Vagina (tissue), 2 donors: ENCODE data around the gene ZDHHC11. TPM values are rescaled to one million over a fixed set of nuclear protein-coding genes. Genes with fewer than 3 reads are reported as not detected.
"Not testable (repeated sequence)": the region's sequence is repeated elsewhere in the genome, so short reads cannot be mapped to it uniquely, and the experiment has no call there.

ENCODE experiments used
- DNase-seq, 2 donors: peaks; one replicate each; pipeline ENCODE4 v3.0.0-alpha.2; 2017; ENCODE audit errors: extremely low spot score in 2 of 2
- H3K27ac ChIP-seq: fragments of 200-600 bp; sonication (generic); one replicate; pipeline ENCODE4 v1.5.1; 2019
- H3K27me3 ChIP-seq: fragments of 200-600 bp; sonication (generic); one replicate; pipeline ENCODE4 v1.5.1; 2019
- H3K36me3 ChIP-seq, 2 donors: fragments of 200-600 bp; sonication (generic); one replicate each; pipeline ENCODE4 v1.5.1; 2017 to 2019
- H3K4me1 ChIP-seq: fragments of 200-600 bp; sonication (generic); one replicate; pipeline ENCODE4 v1.5.1; 2019
- H3K4me3 ChIP-seq, 2 donors: fragments of 200-600 bp; sonication (generic); 1 replicate in 1 of 2; 2 replicates in 1 of 2; pipeline ENCODE4 v1.5.1; 2016 to 2019
- H3K9me3 ChIP-seq: fragments of 200-600 bp; sonication (generic); one replicate; pipeline ENCODE4 v1.5.1; 2019
- POLR2A ChIP-seq, 2 donors: fragments of 450-650 bp; IDR thresholded peaks; one replicate each; pipeline ENCODE4 v1.6.1; 2017; ENCODE audit warnings: antibody characterized with exemption in 2 of 2, mild to moderate bottlenecking in 2 of 2, moderate library complexity in 2 of 2
- POLR2AphosphoS5 ChIP-seq, 2 donors: sonication (generic); formaldehyde crosslinking; IDR thresholded peaks; one replicate each; pipeline ENCODE4 v1.9.0; 2017; ENCODE audit warnings: antibody characterized with exemption in 2 of 2, mild to moderate bottlenecking in 2 of 2, low read depth in 1 of 2; ENCODE audit not compliant: insufficient read depth in 1 of 2
- intact Hi-C: fragments of 100-400 bp; cut with DNase I; formaldehyde crosslinking; loops from one replicate; pipeline ENCODE4 v1.15.1; 2023
- total RNA-seq: library from RNA; depleted of rRNA; stranded (reverse); fragments of >200 nt; gene quantifications from one replicate; pipeline ENCODE4 v1.2.3, GENCODE V29; 2016
- TF ChIP-seq, protein P1 (sequence below), 3 experiments: fragments of 450-650 bp in 2 of 3; fragments of 200-600 bp in 1 of 3; sonication (generic) in 1 of 3; IDR thresholded peaks; one replicate each; pipeline ENCODE4 v1.5.1; 2017 to 2019; ENCODE audit warnings: antibody characterized with exemption in 3 of 3, mild to moderate bottlenecking in 2 of 3, moderate library complexity in 2 of 3

The ZDHHC11 gene
- total RNA-seq, 1 donor from 2014 or later: 5.6 TPM

DNA sequence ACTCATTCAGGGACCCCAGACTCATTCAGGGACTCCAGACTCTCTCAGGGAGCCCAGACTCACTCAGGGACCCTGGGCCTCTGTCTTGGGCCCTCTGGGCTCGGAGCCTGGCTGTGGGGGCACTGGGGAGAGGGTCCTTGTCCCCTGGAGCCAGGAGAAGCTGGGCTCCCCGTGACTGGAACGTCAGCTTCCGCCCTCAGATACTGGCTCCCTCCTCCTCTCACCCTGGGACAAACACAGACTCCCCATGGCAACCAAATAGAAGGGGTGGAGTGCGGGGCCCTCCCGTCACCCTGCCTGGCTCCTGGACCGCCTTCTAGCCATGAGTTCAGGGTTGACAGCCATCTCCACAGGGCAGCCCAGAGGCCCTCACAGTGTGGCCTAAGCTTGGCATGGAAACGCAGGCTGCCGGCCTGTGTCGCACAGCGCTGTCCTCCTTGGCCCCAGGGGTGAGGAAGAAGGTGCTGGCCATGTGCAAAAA lies 93.9 kb downstream of the ZDHHC11 start:
- Histone ChIP-seq H3K4me1 (peaks cover 31% of the 10 kb centered on the region), H3K36me3 (no peaks in the 10 kb centered on the region), H3K4me3 (no peak overlapping the region), H3K27me3 (no peaks in the 10 kb centered on the region), H3K9me3 (no peaks in the 10 kb centered on the region), H3K27ac (no peak overlapping the region)
- peak in 1 of 2 donors; percentile 80 for DNase-seq
- intact Hi-C loops: no loop called here
- no peak for TF ChIP-seq POLR2AphosphoS5 (IDR thresholded peaks at IDR 0.05; ENCODE audit: insufficient read depth in 1 of 2, low read depth in 1 of 2)
- TF ChIP-seq, protein P1, sequence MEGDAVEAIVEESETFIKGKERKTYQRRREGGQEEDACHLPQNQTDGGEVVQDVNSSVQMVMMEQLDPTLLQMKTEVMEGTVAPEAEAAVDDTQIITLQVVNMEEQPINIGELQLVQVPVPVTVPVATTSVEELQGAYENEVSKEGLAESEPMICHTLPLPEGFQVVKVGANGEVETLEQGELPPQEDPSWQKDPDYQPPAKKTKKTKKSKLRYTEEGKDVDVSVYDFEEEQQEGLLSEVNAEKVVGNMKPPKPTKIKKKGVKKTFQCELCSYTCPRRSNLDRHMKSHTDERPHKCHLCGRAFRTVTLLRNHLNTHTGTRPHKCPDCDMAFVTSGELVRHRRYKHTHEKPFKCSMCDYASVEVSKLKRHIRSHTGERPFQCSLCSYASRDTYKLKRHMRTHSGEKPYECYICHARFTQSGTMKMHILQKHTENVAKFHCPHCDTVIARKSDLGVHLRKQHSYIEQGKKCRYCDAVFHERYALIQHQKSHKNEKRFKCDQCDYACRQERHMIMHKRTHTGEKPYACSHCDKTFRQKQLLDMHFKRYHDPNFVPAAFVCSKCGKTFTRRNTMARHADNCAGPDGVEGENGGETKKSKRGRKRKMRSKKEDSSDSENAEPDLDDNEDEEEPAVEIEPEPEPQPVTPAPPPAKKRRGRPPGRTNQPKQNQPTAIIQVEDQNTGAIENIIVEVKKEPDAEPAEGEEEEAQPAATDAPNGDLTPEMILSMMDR (IDR thresholded peaks at IDR 0.05): no peak
- no peak for TF ChIP-seq POLR2A (IDR thresholded peaks at IDR 0.05)

DNA sequence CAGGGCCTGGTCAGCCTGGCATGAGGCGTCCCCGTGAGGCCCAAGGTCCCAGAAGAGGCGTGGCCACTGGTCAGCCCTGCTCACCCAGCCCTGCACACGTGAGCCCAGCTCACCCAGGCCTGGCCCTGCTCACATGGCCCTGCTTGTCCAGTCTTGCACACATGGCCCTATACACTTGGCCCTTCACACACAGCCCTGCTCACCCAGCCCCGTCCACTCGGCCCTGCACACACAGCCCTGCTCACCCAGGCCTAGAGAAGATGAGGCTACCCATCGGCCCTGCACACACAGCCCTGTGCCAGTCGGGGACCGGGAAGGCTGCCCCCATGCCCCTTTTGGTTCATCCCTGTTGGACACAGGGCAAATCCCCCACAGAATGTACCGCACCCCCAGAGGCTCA lies 94.6 kb downstream of the ZDHHC11 start:
- Histone ChIP-seq H3K36me3 (no peaks in the 10 kb centered on the region), H3K27ac (no peak overlapping the region), H3K4me3 (no peak overlapping the region), H3K4me1 (peaks cover 31% of the 10 kb centered on the region), H3K27me3 (no peaks in the 10 kb centered on the region), H3K9me3 (no peaks in the 10 kb centered on the region)
- peak in 1 of 2 donors; percentile 99 for DNase-seq
- TF ChIP-seq, protein P1 (IDR thresholded peaks at IDR 0.05): no peak
- TF ChIP-seq POLR2A (IDR thresholded peaks at IDR 0.05): no peak
- TF ChIP-seq POLR2AphosphoS5 (IDR thresholded peaks at IDR 0.05; ENCODE audit: insufficient read depth in 1 of 2, low read depth in 1 of 2): no peak
- intact Hi-C loops: no loop called here

DNA sequence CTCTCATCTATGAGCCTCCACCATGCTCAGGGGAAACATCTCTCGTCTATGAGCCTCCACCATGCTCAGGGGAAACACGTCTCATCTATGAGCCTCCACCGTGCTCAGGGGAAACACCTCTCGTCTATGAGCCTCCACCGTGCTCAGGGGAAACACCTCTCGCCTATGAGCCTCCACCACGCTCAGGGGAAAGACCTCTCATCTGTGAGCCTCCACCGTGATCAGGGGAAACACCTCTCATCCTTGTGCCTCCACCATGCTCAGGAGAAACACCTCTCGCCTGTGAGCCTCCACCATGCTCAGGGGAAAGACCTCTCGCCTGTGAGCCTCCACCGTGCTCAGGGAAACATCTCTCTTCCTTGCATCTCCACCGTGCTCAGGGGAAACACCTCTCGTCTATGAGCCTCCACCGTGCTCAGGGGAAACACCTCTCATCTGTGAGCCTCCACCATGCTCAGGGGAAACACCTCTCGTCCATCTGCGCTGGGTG lies 96.6 kb downstream of the ZDHHC11 start:
- H3K27me3 ChIP-seq, intact Hi-C loops, H3K36me3 ChIP-seq, H3K9me3 ChIP-seq, H3K4me3 ChIP-seq, H3K27ac ChIP-seq: not testable (repeated sequence)
- peaks cover 26% of the 10 kb centered on the region for H3K4me1 ChIP-seq
- DNase-seq: peak in 1 of 2 donors; percentile 96

DNA sequence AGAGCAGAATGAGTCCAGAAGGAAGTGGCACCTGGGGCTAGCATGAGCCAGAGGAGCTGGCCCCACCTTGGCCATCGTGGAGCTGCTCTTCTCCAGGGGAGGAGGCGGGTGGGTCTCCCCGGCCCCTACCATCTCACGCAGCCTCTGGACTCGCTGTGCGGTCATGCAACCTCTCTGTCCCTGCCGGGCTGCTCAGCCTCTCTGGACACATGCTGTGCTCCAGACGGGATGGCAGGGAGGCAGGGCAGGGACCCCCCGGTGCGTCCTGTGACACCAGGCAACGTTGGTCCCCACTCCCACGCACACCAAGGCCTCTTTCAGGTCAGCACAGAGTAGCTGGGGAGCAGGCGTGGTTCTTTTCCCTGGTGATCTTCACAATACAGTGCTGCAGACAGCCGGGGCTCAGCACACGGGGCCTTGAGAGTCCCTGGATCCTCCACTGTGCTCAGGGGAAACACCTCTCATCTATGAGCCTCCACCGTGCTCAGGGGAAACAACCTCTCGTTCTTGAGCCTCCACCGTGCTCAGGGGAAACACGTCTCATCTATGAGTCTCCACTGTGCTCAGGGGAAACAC lies 97.1 kb downstream of the ZDHHC11 start:
- H3K9me3 ChIP-seq, H3K4me3 ChIP-seq, DNase-seq, H3K27me3 ChIP-seq, H3K36me3 ChIP-seq, H3K27ac ChIP-seq, intact Hi-C loops: not testable (repeated sequence)
- H3K4me1 ChIP-seq: peaks cover 20% of the 10 kb centered on the region

DNA sequence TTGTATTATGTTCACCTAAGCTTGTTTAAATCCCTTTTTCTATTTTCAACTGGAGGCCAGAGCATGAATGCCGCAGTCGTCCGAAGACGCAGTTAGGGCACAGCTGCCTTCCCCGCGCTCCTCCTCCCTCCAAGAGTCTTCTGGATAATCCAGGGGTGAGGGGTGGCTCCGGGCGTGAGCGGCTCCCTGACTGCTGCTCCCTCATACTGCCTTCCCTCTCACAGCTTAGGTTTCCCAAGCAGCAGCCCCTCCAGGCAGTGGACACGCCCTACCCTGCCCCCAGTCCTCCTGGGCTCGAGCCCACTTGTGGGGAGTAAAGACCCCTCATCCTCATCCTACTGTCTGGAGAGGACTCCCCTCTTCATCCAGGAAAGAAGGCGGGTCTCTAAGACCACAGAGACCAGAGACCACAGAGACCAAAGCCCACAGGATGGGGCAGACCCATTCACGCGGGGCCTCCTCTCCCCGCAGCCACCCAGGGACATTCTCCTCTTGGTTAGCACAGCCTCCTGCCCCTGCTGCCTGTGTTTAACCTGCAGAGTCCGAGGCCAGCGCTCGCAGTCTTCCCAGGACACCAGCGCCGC lies 98.2 kb downstream of the ZDHHC11 start:
- H3K9me3 ChIP-seq, intact Hi-C loops: not testable (repeated sequence)
- DNase-seq: peak in 1 of 2 donors; percentile 55

DNA sequence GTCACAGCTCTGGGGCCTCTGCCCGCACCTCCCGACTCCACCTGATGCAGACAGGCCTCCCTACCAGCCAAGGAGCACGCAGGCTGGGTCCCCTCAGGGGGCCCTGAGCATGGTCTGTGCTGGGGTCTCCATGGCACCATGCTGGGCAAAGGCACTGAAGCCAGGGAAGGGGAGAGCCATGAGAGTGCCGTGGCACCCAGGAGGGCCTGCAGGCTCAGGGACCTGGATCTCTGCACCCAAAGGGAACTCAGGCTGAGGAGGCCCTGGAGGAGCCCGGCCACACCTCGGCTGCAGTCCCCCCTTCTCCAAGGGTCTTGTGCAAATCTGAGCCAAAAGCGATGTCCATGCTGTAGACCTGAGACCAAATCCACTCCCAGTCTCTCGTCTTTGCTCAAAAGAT lies 98.8 kb downstream of the ZDHHC11 start:
- H3K27ac ChIP-seq, H3K9me3 ChIP-seq, H3K4me1 ChIP-seq, intact Hi-C loops, H3K27me3 ChIP-seq, H3K4me3 ChIP-seq, H3K36me3 ChIP-seq: not testable (repeated sequence)
- DNase-seq: peak in 1 of 2 donors; percentile 52

More for the DNA sequence above, 98.2 kb downstream of the ZDHHC11 start:
- H3K27ac ChIP-seq, H3K27me3 ChIP-seq, H3K4me3 ChIP-seq, H3K36me3 ChIP-seq, H3K4me1 ChIP-seq: not testable (repeated sequence)

DNA sequence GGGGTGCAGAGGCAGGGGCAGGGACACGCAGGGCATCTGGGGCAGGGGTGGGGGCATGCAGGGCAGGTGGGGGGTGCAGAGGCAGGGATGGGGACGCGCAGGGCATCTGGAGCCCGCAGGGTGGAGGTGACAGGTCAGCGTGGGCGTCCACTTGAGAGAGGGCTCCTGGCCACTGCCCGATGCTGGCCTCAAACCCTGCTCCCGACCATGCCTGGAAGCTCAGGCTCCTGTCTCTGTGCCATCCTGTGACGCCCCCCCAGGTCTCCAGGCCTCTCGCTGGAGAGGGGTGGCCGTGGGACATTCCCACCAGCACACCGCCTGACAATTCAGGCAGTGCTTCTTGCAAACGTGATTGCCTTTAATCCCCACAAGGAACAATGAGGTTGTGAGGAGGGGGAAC lies 99.3 kb downstream of the ZDHHC11 start:
- Histone ChIP-seq H3K36me3 (no peaks in the 10 kb centered on the region), H3K27ac (no peak overlapping the region), H3K27me3 (no peaks in the 10 kb centered on the region), H3K4me1 (no peaks in the 10 kb centered on the region), H3K9me3 (no peaks in the 10 kb centered on the region), H3K4me3 (no peak overlapping the region)
- DNase-seq: peak in 1 of 2 donors; percentile 81
- intact Hi-C loops: no loop called here
- no peak for TF ChIP-seq POLR2A (IDR thresholded peaks at IDR 0.05)
- TF ChIP-seq, protein P1 (IDR thresholded peaks at IDR 0.05): no peak
- TF ChIP-seq POLR2AphosphoS5 (IDR thresholded peaks at IDR 0.05; ENCODE audit: insufficient read depth in 1 of 2, low read depth in 1 of 2): no peak

DNA sequence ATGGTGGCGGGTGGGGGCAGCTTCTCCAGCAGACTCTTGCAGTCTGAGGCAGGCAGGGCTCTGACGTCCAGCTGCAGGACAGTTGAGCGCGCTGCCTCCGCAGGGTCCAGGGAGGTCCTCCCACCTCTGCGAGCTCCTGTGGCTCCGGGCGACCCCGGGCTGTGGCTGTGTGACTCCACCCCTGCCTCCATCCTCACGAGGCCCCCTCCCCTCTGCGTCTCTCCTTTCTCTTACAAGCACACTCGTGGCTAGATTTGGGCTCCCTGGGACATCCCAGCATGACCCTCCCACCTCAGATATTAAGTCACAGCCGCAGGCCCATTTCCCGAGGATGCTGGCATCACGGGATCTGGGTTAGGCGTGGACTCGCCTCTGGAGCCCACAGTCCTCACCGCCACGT lies 100.6 kb downstream of the ZDHHC11 start:
- H3K27me3 ChIP-seq, H3K9me3 ChIP-seq, H3K4me3 ChIP-seq, H3K27ac ChIP-seq, H3K4me1 ChIP-seq, intact Hi-C loops, H3K36me3 ChIP-seq: not testable (repeated sequence)
- peak; percentile 25 to 95 for DNase-seq
